Raji (cell line): ENCODE results near the gene TOX2.

Experiments used
- POLR2A ChIP-seq: IDR thresholded peaks from 2 replicates; pipeline ENCODE4 v1.6.1; 2011; ENCODE audit warnings: low read depth, low read length, control low read depth; ENCODE audit not compliant: insufficient read depth

TOX2 gene

GRCh38 chr20:43943725-43944124, 29.1 kb downstream of the TOX2 start:
- TF ChIP-seq POLR2A, result no peak

- no peak for TF ChIP-seq POLR2A
These were observed 30.1 kb downstream of the TOX2 start for GRCh38 chr20:43944653-43945235.

- no peak for TF ChIP-seq POLR2A
These were observed 30.9 kb downstream of the TOX2 start for GRCh38 chr20:43945391-43946205.

GRCh38 chr20:43946206-43946491, 31.5 kb downstream of the TOX2 start:
- no peak for TF ChIP-seq POLR2A

GRCh38 chr20:43946659-43947315, 32.1 kb downstream of the TOX2 start:
- TF ChIP-seq POLR2A, result no peak

- no peak for TF ChIP-seq POLR2A
These were observed 32.7 kb downstream of the TOX2 start for GRCh38 chr20:43947316-43947710.

GRCh38 chr20:43948455-43948854, 33.8 kb downstream of the TOX2 start:
- TF ChIP-seq POLR2A, result no peak

DNA sequence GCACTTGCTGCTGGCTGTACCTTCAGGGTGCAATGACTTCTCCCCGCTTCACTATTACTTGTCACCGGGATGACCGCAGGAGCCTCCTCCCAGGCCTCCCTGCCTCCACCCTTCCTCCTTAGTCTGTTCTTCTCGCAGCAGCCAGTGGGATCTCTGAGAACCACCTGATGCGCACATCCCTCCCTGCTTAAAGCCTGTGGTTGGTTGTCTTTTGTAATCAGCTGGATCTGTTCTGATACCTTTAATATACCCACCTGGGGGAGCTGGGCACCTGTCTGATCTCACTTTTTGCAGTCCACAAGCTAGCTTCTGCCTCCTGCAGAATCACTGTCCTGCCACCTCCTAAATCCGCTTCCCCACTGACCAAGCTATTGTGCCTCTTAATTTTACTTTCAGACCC, 34.6 kb downstream of the TOX2 start:
- TF ChIP-seq POLR2A, result no peak

DNA sequence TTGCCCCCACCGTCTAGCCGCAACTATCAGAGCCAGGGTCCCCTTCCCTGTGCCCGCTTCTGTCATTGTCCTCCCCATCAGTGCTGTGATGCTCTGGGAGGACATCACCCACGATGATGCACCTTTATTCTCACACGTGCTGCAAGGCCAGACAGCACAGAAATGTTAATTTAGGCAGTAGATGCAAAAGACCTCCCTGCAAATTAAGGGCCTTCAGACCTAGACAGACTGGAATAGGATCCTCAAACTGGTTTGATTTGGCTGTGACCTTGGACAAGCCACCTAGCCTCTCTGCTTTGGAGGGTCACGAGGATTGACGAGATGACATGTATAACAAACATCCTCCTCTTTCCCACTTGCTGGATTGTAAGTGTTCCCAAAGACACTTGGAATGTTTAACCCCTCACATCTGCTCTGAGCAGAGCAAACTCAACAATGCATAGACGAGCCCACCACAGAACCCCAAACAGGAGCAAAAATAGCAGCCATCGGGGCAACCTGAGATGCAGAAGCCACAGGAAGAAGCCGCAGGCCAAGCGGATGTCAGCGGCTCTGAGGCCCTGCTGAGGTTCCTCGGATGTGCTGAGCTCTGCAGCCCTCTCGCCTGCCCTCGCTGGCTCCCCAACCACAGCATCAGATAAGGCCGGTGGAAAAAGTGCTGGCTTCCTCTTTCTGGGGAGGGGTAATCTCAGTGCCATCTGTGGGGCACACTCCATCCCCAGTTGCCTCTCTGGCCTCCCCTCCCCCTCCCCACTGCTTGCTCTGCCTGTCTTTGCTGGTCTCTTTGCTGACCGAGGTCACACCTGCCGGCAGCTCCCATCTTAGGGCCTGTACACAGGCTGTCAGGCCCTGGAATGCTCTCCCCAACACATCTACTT, 35.3 kb downstream of the TOX2 start:
- no peak for TF ChIP-seq POLR2A

DNA sequence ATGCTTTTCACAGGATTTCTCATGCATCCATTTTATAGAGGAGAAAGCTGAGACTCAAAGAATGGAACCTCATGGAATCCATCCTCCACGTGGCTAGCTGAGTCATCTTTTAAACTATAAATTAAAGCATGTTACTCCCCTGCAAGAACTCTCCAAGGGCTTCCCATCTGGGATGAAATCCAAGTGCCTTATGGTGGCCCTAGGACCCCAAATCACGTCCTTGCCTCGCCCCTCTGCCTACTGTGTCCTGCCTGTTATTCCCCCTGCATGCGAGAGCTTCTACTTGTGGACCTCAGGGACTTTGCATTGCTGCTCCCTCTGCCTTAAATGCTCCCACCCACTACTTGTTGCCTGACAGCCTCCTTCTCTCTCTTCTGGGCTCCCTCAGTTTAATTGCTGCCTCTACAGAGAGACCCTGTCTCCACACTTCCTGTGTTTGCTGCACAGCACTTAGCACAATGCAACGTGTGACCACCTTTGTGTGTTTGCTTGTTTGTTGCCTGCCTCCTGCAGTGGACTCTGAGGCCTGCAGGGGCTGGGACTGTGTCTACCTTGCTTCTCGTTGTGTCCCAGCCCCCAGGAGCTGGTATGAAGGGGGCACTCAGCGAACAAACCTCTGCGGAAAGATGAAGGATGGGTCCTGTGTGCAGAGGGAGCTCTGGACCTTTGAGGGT, 39.4 kb downstream of the TOX2 start:
- no peak for TF ChIP-seq POLR2A

- TF ChIP-seq POLR2A, result no peak
These were observed 40.0 kb downstream of the TOX2 start for GRCh38 chr20:43954704-43955061.

DNA sequence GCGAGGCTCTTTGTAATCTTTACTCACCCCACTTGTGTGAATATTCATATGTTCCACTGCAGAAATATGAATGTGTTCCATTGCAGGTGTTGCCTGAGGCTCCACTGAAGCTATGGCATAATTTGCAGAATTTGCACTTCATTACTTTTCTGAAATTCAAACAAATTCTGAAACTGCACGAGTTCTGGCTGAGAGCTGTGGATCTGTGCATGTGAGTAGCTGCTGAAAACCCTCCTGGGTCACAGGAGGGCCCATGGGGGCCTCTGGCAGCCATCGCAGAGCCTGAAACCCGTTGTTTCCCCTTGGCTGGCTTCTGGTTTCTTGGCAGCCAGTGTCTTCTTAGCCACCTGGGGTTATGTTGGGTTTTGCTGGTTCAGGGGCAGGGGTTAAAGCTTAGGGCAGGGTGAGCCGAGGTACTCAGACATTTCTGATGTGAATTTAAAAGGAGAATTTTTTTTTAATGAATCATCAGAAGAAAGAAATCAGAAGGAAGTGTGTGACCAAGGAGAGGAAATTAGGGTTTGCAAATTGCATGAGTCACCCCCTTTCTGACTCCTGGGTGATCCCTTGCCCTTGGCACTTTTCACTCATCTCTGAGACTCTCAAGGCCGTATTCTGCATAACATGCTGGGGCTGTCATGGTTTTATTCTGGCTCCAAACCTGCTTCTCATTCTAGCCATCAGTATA, 40.6 kb downstream of the TOX2 start:
- no peak for TF ChIP-seq POLR2A

GRCh38 chr20:43955750-43956191, 41.1 kb downstream of the TOX2 start:
- TF ChIP-seq POLR2A, result no peak

DNA sequence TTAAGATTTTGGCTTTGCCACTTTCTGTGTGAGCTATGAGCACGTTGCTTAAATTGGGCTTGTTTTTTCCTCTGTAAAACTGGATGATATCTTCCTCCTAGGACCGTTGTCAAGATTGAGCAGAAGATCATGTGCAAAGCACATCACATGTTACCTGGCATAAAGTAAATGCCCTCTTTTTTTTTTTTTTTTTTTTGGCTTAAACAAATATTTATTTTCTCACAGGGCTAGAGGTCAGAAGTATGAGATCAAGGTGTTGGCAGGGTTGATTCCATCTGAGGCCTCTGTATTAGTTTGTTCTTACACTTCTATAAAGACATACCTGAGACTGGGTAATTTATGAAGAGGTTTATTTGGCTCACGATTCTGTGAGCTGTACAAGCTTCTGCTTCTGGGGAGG, 42.7 kb downstream of the TOX2 start:
- TF ChIP-seq POLR2A, result no peak

GRCh38 chr20:43958626-43959025, 44.0 kb downstream of the TOX2 start:
- no peak for TF ChIP-seq POLR2A
